ENCODE results near the gene FOXP1.

- TF ChIP-seq ZFP3 (CRISPR knock-in tag; IDR thresholded peaks at IDR 0.05) (no peak), ZFP30 (CRISPR knock-in tag; IDR thresholded peaks at IDR 0.05) (no peak), PATZ1 (CRISPR knock-in tag; IDR thresholded peaks at IDR 0.05; ENCODE audit: borderline replicate concordance) (no peak), CREB5 (CRISPR knock-in tag; IDR thresholded peaks at IDR 0.05; ENCODE audit: low read depth) (no peak), POU6F1 (CRISPR knock-in tag; IDR thresholded peaks at IDR 0.05; ENCODE audit: borderline replicate concordance, low read depth) (no peak), ZNF8 (CRISPR knock-in tag; IDR thresholded peaks at IDR 0.05) (no peak)
Measured at GRCh38 chr3:71350998-71351397, 232.5 kb downstream of the FOXP1 start.

Measured in SK-N-SH treated with all-trans-retinoic acid at 6 μM for 48 hours (cell line).